ENCODE measurements around the gene MTOR.

GRCh38 chr1:11291049-11291448, 28.7 kb upstream of the MTOR start:
- TF ChIP-seq CTCF (IDR thresholded peaks at IDR 0.05) (no peak), EZH2 (IDR thresholded peaks at IDR 0.05; ENCODE audit: borderline replicate concordance, insufficient read depth, low read depth, low read length, poor library complexity, severe bottlenecking) (no peak)
